ENCODE measurements around the gene LAMC3. TPM values are rescaled to one million over a fixed set of nuclear protein-coding genes. Genes with fewer than 3 reads are reported as not detected.

LAMC3 gene
- total RNA-seq, 1 donor from 2014 or later, result 26.4 TPM

DNA sequence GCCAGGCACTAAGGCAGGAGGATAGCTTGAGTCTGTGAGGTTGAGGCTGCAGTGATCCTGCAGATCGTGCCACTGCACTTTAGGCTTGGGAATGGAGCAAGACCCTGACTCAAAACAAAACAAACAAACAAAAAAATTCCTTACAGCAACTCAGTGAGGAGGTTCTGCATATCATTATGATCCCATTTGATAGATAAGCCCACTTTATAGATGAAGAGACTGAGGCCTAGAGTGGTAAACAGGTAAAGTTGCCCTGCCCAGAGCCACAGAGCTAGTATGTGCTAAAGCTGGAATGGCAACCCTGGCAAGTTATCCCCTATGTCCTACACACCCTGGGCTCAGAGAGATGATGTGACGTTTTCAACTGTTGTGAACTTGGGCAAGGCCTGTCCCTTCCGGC, 94.6 kb downstream of the LAMC3 start:
- DNase-seq (no peak), ATAC-seq (no peak)
- intact Hi-C loops (cut with DNase I), result no loop called here
- Histone ChIP-seq H3K9me3 (no peaks in the 10 kb centered on the region), H3K27me3 (ENCODE audit: low read depth) (no peaks in the 10 kb centered on the region), H3K36me3 (no peaks in the 10 kb centered on the region), H3K27ac (peak overlapping the region; percentile 38), H3K4me3 (no peak overlapping the region), H3K4me1 (no peaks in the 10 kb centered on the region)
- no peak for TF ChIP-seq CTCF (IDR thresholded peaks at IDR 0.05)

GRCh38 chr9:131104016-131104740, 95.2 kb downstream of the LAMC3 start:
- intact Hi-C loops (cut with DNase I), result no loop called here
- H3K27ac ChIP-seq, result no peak overlapping the region

DNA sequence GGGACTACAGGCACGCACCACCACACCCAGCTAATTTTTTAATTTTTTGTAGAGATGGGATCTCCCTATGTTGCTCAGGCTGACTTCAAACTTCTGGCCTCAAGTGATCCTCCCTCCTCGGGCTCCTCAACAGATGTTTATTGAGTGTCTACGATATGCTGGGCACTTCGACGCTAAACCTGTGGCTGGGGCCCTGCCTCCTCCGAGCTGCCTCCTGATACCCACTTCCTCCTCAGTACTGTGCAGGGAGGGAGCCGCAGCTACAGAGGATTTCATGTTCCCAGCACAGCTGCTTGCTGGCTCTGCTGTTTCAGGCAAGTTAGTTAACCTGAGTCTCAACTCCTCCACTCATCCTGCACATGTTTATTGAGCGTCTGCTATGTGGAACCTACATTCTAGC, 97.0 kb downstream of the LAMC3 start:
- DNase-seq (no peak), ATAC-seq (no peak)
- intact Hi-C loops (cut with DNase I), result no loop called here
- Histone ChIP-seq H3K9me3 (no peaks in the 10 kb centered on the region), H3K36me3 (no peaks in the 10 kb centered on the region), H3K27me3 (ENCODE audit: low read depth) (peaks cover 4% of the 10 kb centered on the region), H3K27ac (no peak overlapping the region), H3K4me1 (no peaks in the 10 kb centered on the region), H3K4me3 (no peak overlapping the region)
- TF ChIP-seq CTCF (IDR thresholded peaks at IDR 0.05), result no peak

More at GRCh38 chr9:131104016-131104740, 95.2 kb downstream of the LAMC3 start:
- ATAC-seq (no peak), DNase-seq (no peak)
- TF ChIP-seq CTCF (IDR thresholded peaks at IDR 0.05), result no peak
- Histone ChIP-seq H3K9me3 (no peaks in the 10 kb centered on the region), H3K27me3 (ENCODE audit: low read depth) (no peaks in the 10 kb centered on the region), H3K4me3 (no peak overlapping the region), H3K36me3 (no peaks in the 10 kb centered on the region), H3K4me1 (no peaks in the 10 kb centered on the region)

DNA sequence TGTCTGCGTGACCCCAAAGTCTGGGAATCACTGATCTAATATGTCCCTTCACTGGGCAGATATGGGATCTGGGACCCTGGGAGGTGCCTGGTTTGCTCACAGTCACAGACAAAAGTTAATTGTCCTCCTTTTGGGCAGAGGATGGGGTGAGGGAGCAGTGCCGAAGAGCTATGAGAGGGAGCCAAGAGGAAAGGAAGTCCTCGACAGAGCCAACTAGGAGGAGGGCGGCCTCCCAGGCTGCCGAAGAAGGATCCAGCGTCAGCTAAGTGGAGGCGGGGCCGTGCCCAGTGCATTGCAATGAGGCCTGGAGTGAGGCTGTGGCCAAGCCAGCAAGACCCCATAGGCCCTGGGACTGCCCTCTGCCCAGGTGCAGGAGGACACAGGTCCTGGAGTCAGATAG, 98.8 kb downstream of the LAMC3 start:
- Histone ChIP-seq H3K9me3 (no peaks in the 10 kb centered on the region), H3K27me3 (ENCODE audit: low read depth) (peaks cover 4% of the 10 kb centered on the region), H3K36me3 (no peaks in the 10 kb centered on the region), H3K27ac (no peak overlapping the region), H3K4me1 (no peaks in the 10 kb centered on the region), H3K4me3 (no peak overlapping the region)
- no peak for TF ChIP-seq CTCF (IDR thresholded peaks at IDR 0.05)
- ATAC-seq (peak in 1 of 2 donors; percentile 16), DNase-seq (no peak)
- intact Hi-C loops (cut with DNase I), result no loop called here

GRCh38 chr9:131111186-131111853, 102.3 kb downstream of the LAMC3 start:
- H3K4me3 ChIP-seq, result no peak overlapping the region

More at GRCh38 chr9:131111186-131111853, 102.3 kb downstream of the LAMC3 start:
- intact Hi-C loops (cut with DNase I), result no loop called here
- H3K27me3 ChIP-seq (ENCODE audit: low read depth), result peaks cover 4% of the 10 kb centered on the region
- H3K4me1 ChIP-seq, result no peaks in the 10 kb centered on the region
- no peak overlapping the region for H3K27ac ChIP-seq
- DNase-seq (no peak), ATAC-seq (no peak)
- H3K36me3 ChIP-seq, result no peaks in the 10 kb centered on the region
- no peaks in the 10 kb centered on the region for H3K9me3 ChIP-seq
- TF ChIP-seq CTCF (IDR thresholded peaks at IDR 0.05), result no peak
